RWPE2 (cell line): ENCODE results near the gene FGFRL1.
A peak's percentile ranks its signal among the peaks of the same experiment; 100 is the strongest.

Experiments used
- ATAC-seq: fragments of 200-7000 bp; cut with Tn5 transposase; 3 replicates; pipeline ENCODE4 v1.9.1; 2021; ENCODE audit warnings: low read depth
- DNase-seq: peaks from one replicate; pipeline ENCODE4 v3.0.0-alpha.2; 2020; ENCODE audit warnings: low spot score
- H3K27ac ChIP-seq: fragments of 450-650 bp; 2 replicates; pipeline ENCODE4 v1.5.1; 2017; ENCODE audit warnings: mild to moderate bottlenecking; ENCODE audit not compliant: poor library complexity, severe bottlenecking
- H3K27me3 ChIP-seq: fragments of 250-450 bp; sonication (Bioruptor Pico); 2 replicates; pipeline ENCODE4 v1.5.1; 2021; ENCODE audit warnings: mild to moderate bottlenecking, moderate library complexity; ENCODE audit not compliant: insufficient read depth, poor library complexity, severe bottlenecking
- H3K36me3 ChIP-seq: fragments of 250-450 bp; sonication (Bioruptor Pico); 2 replicates; pipeline ENCODE4 v1.5.1; 2020; ENCODE audit warnings: low read depth, mild to moderate bottlenecking, moderate library complexity
- H3K4me1 ChIP-seq: fragments of 250-450 bp; sonication (Bioruptor Pico); 2 replicates; pipeline ENCODE4 v1.5.1; 2021; ENCODE audit warnings: mild to moderate bottlenecking, moderate library complexity; ENCODE audit not compliant: insufficient read depth, poor library complexity, severe bottlenecking
- H3K4me3 ChIP-seq: fragments of 250-450 bp; sonication (Bioruptor Pico); 2 replicates; pipeline ENCODE4 v1.5.1; 2021; ENCODE audit warnings: mild to moderate bottlenecking, moderate library complexity; ENCODE audit not compliant: severe bottlenecking
- H3K9me3 ChIP-seq: fragments of 250-450 bp; sonication (Bioruptor Pico); 2 replicates; pipeline ENCODE4 v1.5.1; 2021; ENCODE audit warnings: mild to moderate bottlenecking, moderate library complexity; ENCODE audit not compliant: severe bottlenecking
- CTCF ChIP-seq: fragments of 450-650 bp; IDR thresholded peaks from one replicate; pipeline ENCODE4 v1.5.1; 2017; ENCODE audit warnings: mild to moderate bottlenecking, moderate library complexity; ENCODE audit not compliant: poor library complexity, severe bottlenecking

The FGFRL1 gene

GRCh38 chr4:992297-993110 lies 18.9 kb upstream of the FGFRL1 start:
- no peak for TF ChIP-seq CTCF
- Histone ChIP-seq H3K27ac (no peak overlapping the region), H3K27me3 (peaks cover 14% of the 10 kb centered on the region), H3K4me3 (no peak overlapping the region), H3K4me1 (no peaks in the 10 kb centered on the region), H3K9me3 (no peaks in the 10 kb centered on the region), H3K36me3 (no peaks in the 10 kb centered on the region)
- ATAC-seq (no peak), DNase-seq (no peak)

- Histone ChIP-seq H3K36me3 (no peaks in the 10 kb centered on the region), H3K4me1 (no peaks in the 10 kb centered on the region), H3K4me3 (no peak within 1 kb of the TSS), H3K27ac (no peak within 1 kb of the TSS), H3K9me3 (no peaks in the 10 kb centered on the region), H3K27me3 (peaks cover 23% of the 10 kb centered on the region)
- ATAC-seq: no peak
- no peak for DNase-seq
- TF ChIP-seq CTCF: no peak
These were observed 18.1 kb upstream of the FGFRL1 start, which contains the start of gene SLC26A1 for GRCh38 chr4:993111-994029. Gene SLC26A1, minus strand, starts transcription at chr4:993404. Its CDS starts 1,701 bp downstream, at chr4:991703.

- Histone ChIP-seq H3K4me1 (no peaks in the 10 kb centered on the region), H3K36me3 (no peaks in the 10 kb centered on the region), H3K27ac (no peak overlapping the region), H3K27me3 (peaks cover 38% of the 10 kb centered on the region), H3K4me3 (no peak overlapping the region), H3K9me3 (no peaks in the 10 kb centered on the region)
- ATAC-seq (peak; percentile 38; the same call in 2 of the 3 replicates), DNase-seq (no peak)
- peak; percentile 18 for TF ChIP-seq CTCF
These were observed 16.0 kb upstream of the FGFRL1 start for GRCh38 chr4:995311-996026.

GRCh38 chr4:996030-996996 lies 15.1 kb upstream of the FGFRL1 start:
- ATAC-seq: no peak
- H3K4me3 ChIP-seq: no peak overlapping the region
- peaks cover 46% of the 10 kb centered on the region for H3K27me3 ChIP-seq

More at GRCh38 chr4:996030-996996, 15.1 kb upstream of the FGFRL1 start:
- TF ChIP-seq CTCF: no peak
- no peaks in the 10 kb centered on the region for H3K4me1 ChIP-seq
- no peak overlapping the region for H3K27ac ChIP-seq
- no peaks in the 10 kb centered on the region for H3K36me3 ChIP-seq
- no peaks in the 10 kb centered on the region for H3K9me3 ChIP-seq
- no peak for DNase-seq
